Neuronal stem cell (in vitro differentiated cells): ENCODE measurements around the gene NR3C2.

Source experiments
- DNase-seq: peaks from one replicate; pipeline ENCODE4 v3.0.0-alpha.2; 2013; ENCODE audit warnings: low spot score
- H2AFZ ChIP-seq: one replicate; pipeline ENCODE4 v1.6.1; 2013; ENCODE audit warnings: mild to moderate bottlenecking, low read length, inconsistent platforms
- H2AK5ac ChIP-seq: 2 replicates; pipeline ENCODE4 v1.6.1; 2013; ENCODE audit warnings: low read depth, mild to moderate bottlenecking, inconsistent platforms, low read length, moderate library complexity, mixed read lengths
- H2BK120ac ChIP-seq: 2 replicates; pipeline ENCODE4 v1.6.1; 2013; ENCODE audit warnings: low read depth, mild to moderate bottlenecking, inconsistent platforms, low read length, moderate library complexity, mixed read lengths
- H2BK12ac ChIP-seq: one replicate; pipeline ENCODE4 v1.6.1; 2013; ENCODE audit warnings: low read length, inconsistent platforms
- H2BK15ac ChIP-seq: 2 replicates; pipeline ENCODE4 v1.6.1; 2013; ENCODE audit warnings: mild to moderate bottlenecking, low read length, inconsistent platforms, mixed read lengths
- H2BK5ac ChIP-seq: one replicate; pipeline ENCODE4 v1.6.1; 2013; ENCODE audit warnings: inconsistent platforms, mild to moderate bottlenecking, low read length, moderate library complexity
- H3K14ac ChIP-seq: one replicate; pipeline ENCODE4 v1.6.1; 2013; ENCODE audit warnings: low read length, inconsistent platforms
- H3K18ac ChIP-seq: 2 replicates; pipeline ENCODE4 v1.6.1; 2013; ENCODE audit warnings: low read length, inconsistent platforms
- H3K23ac ChIP-seq: 2 replicates; pipeline ENCODE4 v1.6.1; 2013; ENCODE audit warnings: low read depth, mild to moderate bottlenecking, mixed read lengths, low read length, inconsistent platforms; ENCODE audit not compliant: poor library complexity
- H3K27ac ChIP-seq: replicated peaks from 3 replicates; pipeline ENCODE4 v1.5.1; 2013; ENCODE audit warnings: low read length, inconsistent platforms
- H3K27me3 ChIP-seq, 3 experiments: 2 replicates each; pipeline ENCODE4 v1.6.1; 2013; ENCODE audit warnings: low read length in 3 of 3, mild to moderate bottlenecking in 2 of 3, inconsistent platforms in 1 of 3, low read depth in 1 of 3, mixed read lengths in 1 of 3, moderate library complexity in 1 of 3; ENCODE audit not compliant: control insufficient read depth in 3 of 3, insufficient read depth in 3 of 3
- H3K36me3 ChIP-seq, 2 donors: replicated peaks in 1 of 2; 2 replicates each; pipeline ENCODE4 v1.6.1; 2013; ENCODE audit warnings: low read length in 2 of 2; ENCODE audit not compliant: control insufficient read depth in 2 of 2, insufficient read depth in 2 of 2
- H3K4ac ChIP-seq: 2 replicates; pipeline ENCODE4 v1.6.1; 2013; ENCODE audit warnings: inconsistent platforms, mild to moderate bottlenecking, low read length, moderate library complexity
- H3K4me1 ChIP-seq, 2 donors: 1 replicate in 1 of 2; 2 replicates in 1 of 2; pipeline ENCODE4 v1.6.1; 2013; ENCODE audit warnings: low read length in 2 of 2, low read depth in 1 of 2; ENCODE audit not compliant: control insufficient read depth in 2 of 2, insufficient read depth in 1 of 2
- H3K4me2 ChIP-seq: one replicate; pipeline ENCODE4 v1.6.1; 2013; ENCODE audit warnings: mild to moderate bottlenecking, low read length, inconsistent platforms; ENCODE audit not compliant: insufficient read depth, poor library complexity, severe bottlenecking
- H3K4me3 ChIP-seq, 2 donors: 2 replicates each; pipeline ENCODE4 v1.5.1; 2013; ENCODE audit warnings: low read length in 2 of 2, mild to moderate bottlenecking in 2 of 2, inconsistent platforms in 1 of 2, moderate library complexity in 1 of 2
- H3K79me1 ChIP-seq: one replicate; pipeline ENCODE4 v1.6.1; 2013; ENCODE audit warnings: low read depth, mild to moderate bottlenecking, inconsistent platforms, low read length, moderate library complexity
- H3K9ac ChIP-seq: one replicate; pipeline ENCODE4 v1.6.1; 2013; ENCODE audit warnings: mild to moderate bottlenecking, low read depth, low read length, inconsistent platforms; ENCODE audit not compliant: poor library complexity
- H3K9me3 ChIP-seq, 2 donors: replicated peaks in 1 of 2; 2 replicates each; pipeline versions ENCODE3 to v1.6.1; 2013; ENCODE audit warnings: low read length in 2 of 2, mild to moderate bottlenecking in 2 of 2, inconsistent platforms in 1 of 2, low read depth in 1 of 2, mixed read lengths in 1 of 2, moderate library complexity in 1 of 2; ENCODE audit not compliant: control insufficient read depth in 2 of 2, insufficient read depth in 1 of 2
- H4K8ac ChIP-seq: one replicate; pipeline ENCODE4 v1.6.1; 2013; ENCODE audit warnings: low read depth, mild to moderate bottlenecking, inconsistent platforms, low read length, moderate library complexity
- H4K91ac ChIP-seq: one replicate; pipeline ENCODE4 v1.6.1; 2013; ENCODE audit warnings: low read length, low read depth, mild to moderate bottlenecking, inconsistent platforms; ENCODE audit not compliant: poor library complexity
- WGBS, 2 donors: extraction: QIAGEN DNeasy Blood & Tissue Kit; methylation state at CpG; one replicate each; pipeline ENCODE4 v1.1.7; 2013; ENCODE audit warnings: missing lambda C conversion rate in 2 of 2, mixed read lengths in 1 of 2; ENCODE audit not compliant: insufficient read length in 2 of 2, insufficient replicate concordance in 1 of 2; ENCODE audit errors: extremely low coverage in 2 of 2; 5-methylcytosine and 5-hydroxymethylcytosine counted together

Gene NR3C2

GRCh38 chr4:148184922-148185321, 257.3 kb downstream of the NR3C2 start:
- H3K79me1 ChIP-seq: no peaks in the 10 kb centered on the region
- H2BK5ac ChIP-seq: no peak overlapping the region
- no peak overlapping the region for H3K4me2 ChIP-seq
- no peak overlapping the region for H2BK120ac ChIP-seq
- no peaks in the 10 kb centered on the region for H3K36me3 ChIP-seq
- H2BK15ac ChIP-seq: no peak overlapping the region
- no peak overlapping the region for H3K18ac ChIP-seq
- no CpG with 5 or more reads among the region's 4 CpGs for WGBS, 2 donors
- H2AK5ac ChIP-seq: no peak overlapping the region
- H4K91ac ChIP-seq: no peak overlapping the region
- H3K27me3 ChIP-seq: no peaks in the 10 kb centered on the region
- H4K8ac ChIP-seq: no peak overlapping the region
- no peak overlapping the region for H3K9ac ChIP-seq
- no peak overlapping the region for H2BK12ac ChIP-seq
- no peak overlapping the region for H3K23ac ChIP-seq
- H3K4me3 ChIP-seq: no peak overlapping the region
- H3K4ac ChIP-seq: no peak overlapping the region
- no peak overlapping the region for H3K14ac ChIP-seq
- no peaks in the 10 kb centered on the region for H3K9me3 ChIP-seq
- DNase-seq: no peak
- no peak overlapping the region for H3K27ac ChIP-seq
- H3K4me1 ChIP-seq: peaks cover 0 to 5% of the 10 kb centered on the region in 2 donors
- H2AFZ ChIP-seq: no peak overlapping the region

GRCh38 chr4:148182230-148182911, 259.8 kb downstream of the NR3C2 start:
- Histone ChIP-seq H2BK15ac (no peak overlapping the region), H4K8ac (no peak overlapping the region), H3K18ac (no peak overlapping the region), H3K4me2 (no peak overlapping the region), H3K4me3 (no peak overlapping the region), H3K79me1 (no peaks in the 10 kb centered on the region), H3K23ac (no peak overlapping the region), H3K14ac (no peak overlapping the region), H3K27ac (no peak overlapping the region), H2BK12ac (no peak overlapping the region), H4K91ac (no peak overlapping the region), H3K4me1 (peaks cover 0 to 5% of the 10 kb centered on the region in 2 donors), H3K36me3 (no peaks in the 10 kb centered on the region), H2AK5ac (no peak overlapping the region), H2BK120ac (no peak overlapping the region), H3K9ac (no peak overlapping the region), H2BK5ac (no peak overlapping the region), H2AFZ (no peak overlapping the region), H3K27me3 (no peaks in the 10 kb centered on the region), H3K9me3 (no peaks in the 10 kb centered on the region), H3K4ac (no peak overlapping the region)
- WGBS, 2 donors: no CpG with 5 or more reads among the region's 3 CpGs
- DNase-seq: no peak

- Histone ChIP-seq H2BK15ac (no peak overlapping the region), H3K4me1 (no peaks in the 10 kb centered on the region), H3K4me3 (no peak overlapping the region), H2AFZ (no peak overlapping the region), H4K8ac (no peak overlapping the region), H2BK120ac (no peak overlapping the region), H4K91ac (no peak overlapping the region), H3K9me3 (no peaks in the 10 kb centered on the region), H2BK5ac (no peak overlapping the region), H2AK5ac (no peak overlapping the region), H3K36me3 (no peaks in the 10 kb centered on the region), H3K9ac (no peak overlapping the region), H3K79me1 (no peaks in the 10 kb centered on the region), H3K18ac (no peak overlapping the region), H3K4me2 (no peak overlapping the region), H3K14ac (no peak overlapping the region), H2BK12ac (no peak overlapping the region), H3K27me3 (no peaks in the 10 kb centered on the region), H3K23ac (no peak overlapping the region), H3K27ac (no peak overlapping the region), H3K4ac (no peak overlapping the region)
- no CpG with 5 or more reads among the region's 5 CpGs for WGBS, 2 donors
- no peak for DNase-seq
Observed at GRCh38 chr4:148173397-148174017, 268.7 kb downstream of the NR3C2 start.

- H2BK5ac ChIP-seq: no peak overlapping the region
- WGBS, 2 donors: no CpG with 5 or more reads among the region's 3 CpGs
- no peak overlapping the region for H3K4me2 ChIP-seq
- H2BK12ac ChIP-seq: no peak overlapping the region
- H3K14ac ChIP-seq: no peak overlapping the region
- H3K4ac ChIP-seq: no peak overlapping the region
- no peak overlapping the region for H4K91ac ChIP-seq
- H3K9me3 ChIP-seq: no peaks in the 10 kb centered on the region
- no peak overlapping the region for H3K4me3 ChIP-seq
- H2BK120ac ChIP-seq: no peak overlapping the region
- H3K36me3 ChIP-seq: no peaks in the 10 kb centered on the region
- H3K4me1 ChIP-seq: no peaks in the 10 kb centered on the region
- H3K79me1 ChIP-seq: no peaks in the 10 kb centered on the region
- H3K27ac ChIP-seq: no peak overlapping the region
- H3K18ac ChIP-seq: no peak overlapping the region
- H3K9ac ChIP-seq: no peak overlapping the region
- no peak overlapping the region for H2AFZ ChIP-seq
- H2BK15ac ChIP-seq: no peak overlapping the region
- H3K27me3 ChIP-seq: no peaks in the 10 kb centered on the region
- H3K23ac ChIP-seq: no peak overlapping the region
- no peak for DNase-seq
- H2AK5ac ChIP-seq: no peak overlapping the region
- no peak overlapping the region for H4K8ac ChIP-seq
Observed at GRCh38 chr4:148171596-148171995, 270.6 kb downstream of the NR3C2 start.
